NCI-H2081 treated with DMSO at 0.1 percent for 48 hours (cell line): ENCODE data around the gene ACBD6.

Experiments
- DNase-seq: peaks from one replicate; lab custom pipeline; 2025; lab: John Stamatoyannopoulos, UW

Gene ACBD6

DNA sequence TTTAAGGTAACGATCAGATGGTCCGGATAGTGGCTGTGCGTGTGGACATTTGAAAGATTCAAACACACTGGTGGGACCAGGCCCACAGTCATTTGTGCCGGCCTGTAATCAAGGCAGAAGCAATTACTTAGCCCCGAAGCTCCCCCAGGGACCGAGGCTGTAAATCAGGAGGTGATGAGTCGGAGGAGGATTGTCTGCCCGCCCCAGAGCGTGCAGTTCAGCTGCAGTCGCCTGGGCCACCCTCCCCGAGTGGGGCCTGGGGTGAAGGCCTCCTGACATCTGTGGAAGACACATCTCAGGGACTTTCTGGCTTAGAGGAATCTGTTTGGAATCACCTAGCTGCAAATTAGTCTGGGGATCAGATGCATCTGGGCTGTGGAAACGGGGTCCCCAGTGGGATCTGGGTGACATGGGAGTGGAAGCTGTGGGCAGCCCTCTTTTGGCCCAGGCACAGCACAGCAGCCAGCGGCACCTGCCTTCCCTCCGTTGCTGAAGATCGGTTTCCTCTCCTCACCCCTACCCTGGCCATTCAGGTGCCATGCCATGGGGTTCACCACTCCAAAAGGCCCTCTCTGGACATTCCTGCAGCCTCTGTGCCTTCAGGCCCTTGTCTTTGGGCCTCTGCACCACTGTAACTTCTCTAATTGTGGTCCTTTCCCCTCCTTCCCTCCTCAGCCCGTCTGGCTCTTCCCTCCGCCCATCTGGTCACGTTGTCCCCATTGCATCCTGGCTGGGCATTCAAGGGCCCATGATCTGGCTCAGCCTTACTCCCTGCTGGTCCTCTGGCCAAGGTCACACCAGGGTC, 246.6 kb downstream of the ACBD6 start:
- DNase-seq, result no peak

DNA sequence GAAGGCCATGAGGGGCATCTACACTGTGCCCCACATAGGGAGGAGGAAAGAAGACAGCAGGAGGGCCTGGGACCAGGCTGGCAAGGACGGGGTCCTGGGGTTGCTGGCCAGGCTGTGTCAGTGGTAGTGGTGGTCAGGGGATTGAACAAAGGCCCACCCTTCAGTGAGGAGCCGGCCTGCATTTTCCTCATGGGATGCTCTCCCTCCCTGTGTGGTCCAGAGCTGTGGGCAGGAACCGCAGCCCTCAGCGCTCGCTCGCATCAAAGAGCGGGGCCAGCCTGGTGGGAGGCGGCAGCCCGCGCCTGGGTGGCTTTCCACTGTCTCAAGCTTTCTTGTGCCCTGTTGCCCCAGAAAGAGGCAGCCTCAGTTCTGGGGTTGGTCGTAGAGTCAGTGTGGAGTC, 247.5 kb downstream of the ACBD6 start:
- DNase-seq, result no peak

DNA sequence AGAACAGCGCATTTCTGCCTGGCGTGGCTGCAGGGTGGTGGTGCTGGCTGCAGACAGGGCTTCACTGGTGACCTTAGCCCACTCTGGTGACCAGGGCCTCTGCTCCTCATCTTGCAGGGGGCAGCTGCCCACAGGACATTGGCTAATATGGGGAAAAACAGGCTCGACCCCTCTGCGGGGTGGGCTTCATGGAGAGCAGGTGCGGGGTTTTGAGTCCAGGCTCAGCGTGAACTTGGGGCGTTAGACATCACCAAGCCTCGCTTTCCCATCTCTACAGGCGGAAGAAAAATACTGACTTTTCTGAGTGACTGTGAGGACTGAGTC, 247.9 kb downstream of the ACBD6 start:
- no peak for DNase-seq

DNA sequence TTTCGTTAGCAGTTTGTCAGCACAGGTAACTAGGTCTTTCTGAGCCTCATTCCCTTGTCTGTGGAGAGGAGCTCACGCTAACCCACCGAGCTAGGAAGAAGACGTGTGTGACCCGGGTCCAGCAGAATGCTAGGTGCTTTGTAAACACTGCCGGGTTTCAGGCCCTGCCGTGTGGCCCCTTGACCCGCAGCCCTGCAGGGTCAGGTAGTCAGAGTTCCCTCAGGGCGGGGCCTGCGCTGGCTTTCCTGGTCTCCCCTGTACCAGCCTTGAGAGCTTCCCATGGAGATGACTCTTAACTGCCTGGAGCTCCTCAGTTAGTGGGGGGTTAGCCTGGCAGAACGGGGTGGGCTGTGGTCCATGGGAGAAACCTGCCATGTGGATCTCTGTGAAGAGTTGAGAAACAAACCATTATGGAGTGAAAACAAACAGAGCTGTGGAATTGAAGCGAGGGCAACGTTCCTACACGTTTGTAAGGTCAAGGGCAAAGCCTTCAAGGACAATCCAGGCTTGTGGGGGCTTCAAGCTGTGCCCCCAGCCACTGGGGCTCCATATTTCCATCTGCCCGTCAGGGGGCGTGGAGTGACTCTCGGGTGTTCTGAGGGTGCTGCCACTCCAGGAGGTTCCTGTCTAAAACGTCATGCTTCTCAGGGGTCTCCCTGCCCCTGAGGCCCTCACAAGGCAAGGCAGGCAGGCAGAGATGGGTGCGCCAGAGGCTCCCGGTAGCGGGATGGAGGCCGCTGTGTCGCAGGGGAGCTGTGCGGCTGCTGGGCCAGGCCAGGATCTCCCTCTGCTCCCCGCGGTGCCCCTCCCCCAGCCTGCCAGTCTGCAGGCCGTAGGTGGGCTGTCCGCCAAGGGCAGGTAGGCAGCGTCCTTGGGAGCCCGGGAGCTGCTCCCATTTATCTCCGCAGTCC, 248.5 kb downstream of the ACBD6 start:
- DNase-seq, result no peak

DNA sequence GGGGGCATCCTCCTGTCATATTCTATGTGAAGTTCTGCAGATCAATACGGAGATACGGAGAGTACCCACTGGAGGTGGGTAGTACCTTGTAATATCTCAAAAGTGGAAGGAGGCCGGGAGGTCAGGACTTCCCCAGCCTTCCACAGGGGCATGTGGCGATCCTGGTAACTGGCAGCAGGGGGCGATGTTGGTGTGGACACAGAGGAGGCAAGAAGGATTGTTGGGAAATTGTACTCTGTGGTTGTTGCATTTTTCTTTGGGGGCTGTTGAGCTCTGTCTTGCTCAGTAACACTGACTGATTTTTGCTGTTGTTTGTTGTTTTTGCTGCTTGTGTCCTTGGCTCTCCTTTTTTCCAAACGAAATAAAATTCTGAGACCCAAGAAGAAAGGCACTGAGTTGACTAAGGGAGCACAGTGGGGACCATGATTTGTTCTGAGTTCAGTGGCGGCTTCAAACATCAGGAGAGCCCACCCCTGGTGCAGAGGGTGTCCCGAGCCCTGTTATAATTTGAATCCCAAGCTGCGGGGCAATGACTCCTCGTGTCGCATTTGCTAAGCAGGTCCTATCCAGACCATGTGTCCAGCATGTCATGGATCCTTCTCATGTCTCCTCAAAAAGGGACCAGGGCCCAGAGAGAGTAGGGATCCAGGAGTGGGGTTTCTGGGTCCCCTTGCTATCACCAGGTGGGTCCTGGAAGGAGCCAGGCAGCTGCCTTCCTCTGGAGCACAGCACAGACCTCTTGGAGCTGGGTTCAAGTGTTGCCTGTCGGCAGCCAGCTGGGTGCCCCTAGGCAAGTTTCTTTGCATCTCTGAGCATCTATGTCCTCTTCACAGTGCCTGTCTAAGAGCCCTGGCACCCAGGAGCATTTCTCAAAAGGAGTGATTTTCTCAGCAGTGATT, 249.5 kb downstream of the ACBD6 start:
- DNase-seq, result no peak

DNA sequence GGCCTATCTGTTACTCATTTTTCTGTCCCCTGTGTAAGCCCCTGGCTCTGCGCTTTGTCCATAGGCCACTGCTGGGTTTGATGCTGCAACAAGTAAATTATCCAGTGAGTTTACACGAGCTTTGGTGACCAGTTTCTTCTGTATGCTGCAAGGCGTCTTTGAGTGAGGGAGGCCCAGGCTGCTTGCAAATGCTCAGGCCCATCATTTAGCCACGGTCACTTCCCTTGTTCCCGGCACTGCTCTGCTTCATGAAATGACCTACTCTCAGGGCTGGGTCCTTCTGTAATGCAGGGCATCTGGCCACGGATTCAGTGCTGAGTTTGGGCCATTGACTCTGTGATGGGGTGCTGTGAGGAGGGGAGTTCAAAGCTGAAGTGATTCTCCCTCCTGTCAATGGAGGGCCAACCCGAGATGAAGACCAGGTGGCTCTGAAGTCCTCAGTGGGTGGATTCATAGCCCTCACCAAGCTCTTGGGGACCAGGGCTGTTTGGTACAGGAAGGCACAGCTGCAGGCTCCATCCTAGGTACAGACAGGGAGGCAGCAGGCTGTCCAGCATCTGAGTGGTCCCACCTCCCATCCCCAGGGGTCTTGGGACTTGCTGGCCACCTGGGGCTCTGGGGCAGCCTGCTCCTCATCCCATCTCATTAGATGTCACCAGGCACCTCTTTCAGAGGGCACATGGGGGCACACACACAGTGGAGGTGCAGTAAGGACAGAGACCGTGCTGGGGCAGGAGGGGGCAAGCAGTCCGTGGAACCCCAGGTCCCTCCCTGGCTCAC, 250.7 kb downstream of the ACBD6 start:
- no peak for DNase-seq

DNA sequence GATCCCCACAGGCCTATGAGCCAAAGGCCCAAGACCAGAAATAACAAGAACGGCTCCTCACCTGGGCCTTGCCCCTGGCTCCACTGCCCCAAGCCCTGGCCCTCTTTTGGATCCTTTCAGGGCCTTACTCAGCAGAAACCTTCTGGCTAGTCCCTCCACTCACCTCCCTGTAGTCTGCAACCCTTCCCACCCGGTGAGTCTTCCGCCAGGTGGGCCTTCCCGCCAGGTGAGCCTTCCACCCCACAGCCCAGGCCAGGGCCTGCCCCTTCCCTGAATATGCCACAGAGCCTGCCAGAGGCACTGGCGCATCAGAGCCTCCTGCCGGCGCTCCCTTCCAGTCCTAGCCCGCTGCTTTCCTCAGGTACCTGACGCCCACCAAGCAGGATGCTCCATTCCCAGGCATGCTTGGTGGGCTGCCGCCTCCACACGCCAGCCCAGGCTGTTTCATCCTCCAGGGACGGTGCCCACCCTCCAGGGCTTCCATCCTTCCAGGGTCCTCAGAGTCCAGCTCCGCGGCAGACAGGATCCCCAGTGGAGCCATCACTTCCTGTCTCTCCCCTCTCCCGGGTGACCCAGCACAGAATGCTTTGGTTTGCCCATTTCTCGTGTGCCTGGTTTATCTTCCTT, 251.4 kb downstream of the ACBD6 start:
- DNase-seq, result no peak

DNA sequence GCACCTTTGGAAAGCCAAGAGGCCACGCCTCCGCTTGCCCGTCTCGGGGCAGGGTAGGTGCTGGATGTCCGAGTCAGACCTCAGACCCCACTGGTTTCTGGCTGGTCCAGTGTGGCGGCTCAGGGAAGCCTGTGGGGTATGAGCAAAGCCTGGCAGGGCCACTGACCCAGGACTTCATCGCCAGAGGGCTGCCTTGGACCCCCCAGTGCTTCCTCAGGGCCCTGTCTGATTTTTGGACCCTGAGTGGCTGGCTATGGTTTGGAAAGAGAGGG, 251.9 kb downstream of the ACBD6 start:
- DNase-seq, result no peak

DNA sequence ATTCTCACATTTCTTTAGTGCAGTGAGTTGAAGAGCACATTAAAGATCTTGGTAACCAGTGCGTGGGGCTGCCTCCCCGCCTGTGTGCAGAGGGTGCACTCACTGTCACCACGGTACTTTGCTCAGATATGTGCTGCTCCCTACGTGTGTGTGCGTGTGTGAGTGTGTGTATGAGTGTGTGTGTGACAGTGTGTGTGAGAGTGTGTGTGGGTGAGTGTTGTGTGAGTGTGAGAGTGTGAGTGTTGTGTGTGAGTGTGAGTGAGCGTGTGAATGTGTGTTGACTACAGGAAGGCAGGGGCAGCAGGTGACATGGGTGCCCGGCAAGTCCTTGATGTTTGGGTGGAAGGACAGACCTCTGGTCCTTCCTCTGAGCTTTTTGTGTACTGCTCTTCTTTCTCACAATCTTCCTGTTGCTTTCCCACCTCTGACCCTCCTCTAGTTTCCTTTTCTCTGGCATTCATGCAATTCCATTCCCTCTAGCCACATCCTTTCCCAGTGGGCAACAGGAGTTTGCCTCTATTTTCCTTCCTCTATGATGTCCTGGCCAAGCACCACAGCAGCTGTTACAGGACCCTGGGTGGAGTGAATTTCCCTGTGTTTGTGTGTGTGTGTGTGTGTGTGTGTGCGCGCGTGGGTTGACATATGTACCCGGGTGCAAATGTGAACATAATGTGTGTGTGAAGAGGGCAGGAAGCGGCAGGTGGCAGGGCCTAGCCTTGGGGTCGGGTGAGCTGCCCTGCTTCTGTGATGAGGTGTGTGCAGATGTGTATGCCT, 252.5 kb downstream of the ACBD6 start:
- no peak for DNase-seq

DNA sequence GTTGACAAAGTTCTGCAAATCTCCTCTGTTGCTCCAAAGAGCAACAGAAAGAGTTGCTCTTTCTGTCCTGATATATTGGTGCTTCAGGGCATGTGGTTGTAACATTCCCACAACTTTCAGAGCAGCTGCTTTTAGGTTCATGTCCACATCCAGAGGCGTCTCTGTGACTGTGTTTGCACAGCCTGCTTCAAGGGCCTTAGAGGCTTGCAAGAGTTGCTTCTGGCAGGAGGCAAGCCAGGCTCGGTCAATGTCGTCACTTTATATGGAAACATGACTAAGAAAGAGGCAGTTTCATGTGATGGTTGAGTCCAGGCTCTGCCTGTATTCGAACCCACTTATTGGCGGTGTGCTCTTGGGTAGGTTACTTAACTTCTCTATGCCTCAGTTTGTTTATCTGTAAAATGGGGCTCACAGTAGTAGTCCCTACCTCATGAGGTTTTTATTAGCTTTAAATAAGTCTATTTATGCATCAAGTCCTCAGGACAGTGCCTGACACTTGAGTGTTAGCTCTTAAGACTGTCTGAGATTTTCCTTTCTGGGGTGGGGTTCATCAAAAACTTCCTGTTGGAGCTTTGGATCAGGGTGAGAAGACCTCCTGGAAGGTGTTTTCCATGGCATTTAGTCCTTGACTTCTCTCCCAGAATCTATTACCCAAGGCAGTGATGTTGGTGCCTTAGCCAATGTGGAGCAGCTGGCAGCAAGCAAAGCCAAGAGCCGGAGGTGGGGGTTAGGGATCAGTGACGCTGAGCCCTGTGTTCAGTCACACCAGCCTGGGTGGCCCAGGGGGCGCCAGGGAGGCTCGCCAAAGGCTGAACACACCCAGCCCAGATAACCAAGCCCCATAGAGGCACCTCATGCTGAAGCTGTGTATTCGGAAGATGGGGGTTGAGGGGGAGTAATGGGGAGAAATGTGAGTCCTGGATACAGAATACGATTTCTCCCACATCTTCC, 253.4 kb downstream of the ACBD6 start:
- no peak for DNase-seq

DNA sequence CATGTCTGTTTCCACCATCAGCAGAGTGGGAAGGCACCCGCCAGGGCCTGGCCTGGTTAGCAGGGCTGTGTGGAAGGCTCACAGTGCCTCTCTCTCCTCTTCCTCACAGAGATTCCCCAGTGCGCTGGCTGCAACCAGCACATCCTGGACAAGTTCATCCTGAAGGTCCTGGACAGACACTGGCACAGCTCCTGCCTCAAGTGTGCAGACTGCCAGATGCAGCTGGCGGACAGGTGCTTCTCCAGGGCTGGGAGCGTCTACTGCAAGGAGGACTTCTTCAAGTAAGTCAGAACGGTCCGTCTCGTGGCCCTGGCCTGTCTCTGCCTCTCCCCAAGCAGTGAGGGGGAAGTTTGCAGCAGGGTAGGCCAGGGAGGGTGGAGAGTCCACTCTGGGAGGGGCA, 254.2 kb downstream of the ACBD6 start:
- no peak for DNase-seq

DNA sequence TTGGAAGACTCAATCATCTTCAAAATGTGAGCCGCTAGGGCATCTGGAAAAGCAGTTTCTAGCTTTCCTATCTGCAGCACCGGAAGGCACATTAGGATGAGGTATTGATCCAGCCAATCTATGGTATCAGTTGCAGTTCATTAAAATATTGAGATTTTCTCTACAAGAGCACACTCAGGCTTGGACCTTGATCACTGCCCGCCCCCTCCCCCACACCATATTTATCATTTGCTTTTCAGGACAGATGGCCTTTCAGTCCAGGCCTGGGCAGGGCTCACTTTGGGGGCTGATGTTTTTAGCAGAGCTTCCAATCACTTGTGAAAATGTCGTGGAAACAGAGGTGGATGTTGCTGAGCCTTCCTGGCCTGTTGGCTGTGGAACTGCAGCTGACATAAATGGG, 254.8 kb downstream of the ACBD6 start:
- DNase-seq, result no peak

DNA sequence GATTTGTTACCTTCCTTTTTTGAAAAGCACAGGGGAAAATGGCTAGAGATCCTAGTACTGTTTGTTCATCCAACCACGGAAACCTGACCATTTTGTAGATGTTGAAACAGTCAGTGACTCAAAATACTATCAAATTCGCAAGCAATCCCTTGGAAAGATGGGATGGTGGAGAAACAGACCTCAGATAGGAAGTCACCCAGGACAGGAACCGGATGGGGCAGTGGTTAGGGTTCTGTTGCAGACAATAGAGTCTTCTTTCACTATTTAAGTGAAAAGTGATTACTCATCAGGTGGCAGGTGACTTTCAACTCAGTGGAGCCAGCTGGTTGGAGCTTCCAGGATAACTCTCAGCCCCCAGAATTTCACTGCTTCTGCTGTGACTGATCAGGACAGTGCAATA, 255.3 kb downstream of the ACBD6 start:
- DNase-seq, result no peak

DNA sequence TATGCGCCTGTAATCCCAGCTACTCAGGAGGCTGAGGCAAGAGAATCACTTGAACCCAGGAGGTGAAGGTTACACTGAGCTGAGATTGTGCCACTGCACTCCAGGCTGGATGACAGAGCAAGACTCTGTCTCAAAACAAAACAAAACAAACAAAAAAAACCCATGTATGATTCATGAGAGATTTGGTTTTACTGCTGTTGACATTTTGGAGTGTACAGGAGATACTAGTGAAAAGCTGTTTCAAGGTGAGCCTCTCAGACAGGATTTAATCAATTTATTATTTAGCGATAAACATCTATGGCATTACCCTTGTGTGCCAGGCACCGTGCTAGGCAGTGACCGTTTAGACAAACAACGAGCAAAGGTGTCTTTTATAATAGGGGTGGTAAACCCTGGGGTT, 255.8 kb downstream of the ACBD6 start:
- no peak for DNase-seq

DNA sequence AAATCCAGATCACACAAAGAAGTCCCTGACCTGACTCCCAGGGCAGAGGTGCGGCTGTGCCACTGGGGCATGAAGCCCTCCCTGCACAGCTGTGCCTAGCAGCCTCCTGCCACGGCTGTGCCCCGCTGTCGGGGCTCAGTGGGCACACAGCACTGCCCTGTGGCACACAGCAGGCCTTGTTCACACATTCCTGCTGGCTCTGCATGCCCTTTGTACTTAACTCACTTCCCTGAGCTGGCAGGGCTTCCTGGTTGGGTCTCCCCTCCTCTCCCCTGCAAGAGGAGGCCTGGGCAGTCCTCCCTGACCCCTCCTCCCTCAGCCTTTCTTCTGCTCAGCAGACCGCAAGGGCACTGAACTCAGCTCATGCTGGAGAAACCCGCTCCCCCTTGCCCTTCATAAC, 257.5 kb downstream of the ACBD6 start:
- no peak for DNase-seq

DNA sequence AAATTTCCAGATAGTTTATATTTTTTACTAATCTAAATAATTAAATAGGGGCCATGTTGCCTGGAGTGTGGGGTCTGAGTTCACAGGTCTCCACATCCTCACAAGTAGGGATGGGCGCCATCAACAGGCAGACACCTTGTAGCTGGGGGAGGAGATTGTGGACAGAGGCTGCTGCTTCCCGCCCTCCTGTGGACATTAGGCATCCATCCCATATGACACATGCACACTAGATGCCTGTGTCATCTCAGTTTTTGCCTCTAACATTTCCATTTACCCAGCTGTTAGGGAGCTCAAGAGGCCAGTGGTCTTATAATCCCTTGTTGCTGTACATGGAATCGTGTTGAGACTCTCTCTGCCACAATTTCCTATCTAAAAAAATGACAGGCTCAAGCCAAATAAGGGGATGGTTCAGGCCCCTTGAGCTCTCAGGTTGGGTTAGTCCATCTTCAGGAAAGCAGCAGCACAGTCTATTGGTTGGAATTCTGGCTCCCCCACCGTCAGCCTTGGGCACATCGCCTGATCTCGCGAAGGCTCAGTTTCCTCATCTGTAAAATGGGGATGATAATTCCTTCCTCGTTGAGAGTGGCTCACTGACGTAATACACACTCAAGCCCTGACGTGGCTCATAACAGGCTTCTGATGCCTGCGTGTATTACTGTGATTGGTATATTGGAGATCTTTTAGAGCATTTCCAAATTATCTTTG, 258.7 kb downstream of the ACBD6 start:
- DNase-seq, result no peak

DNA sequence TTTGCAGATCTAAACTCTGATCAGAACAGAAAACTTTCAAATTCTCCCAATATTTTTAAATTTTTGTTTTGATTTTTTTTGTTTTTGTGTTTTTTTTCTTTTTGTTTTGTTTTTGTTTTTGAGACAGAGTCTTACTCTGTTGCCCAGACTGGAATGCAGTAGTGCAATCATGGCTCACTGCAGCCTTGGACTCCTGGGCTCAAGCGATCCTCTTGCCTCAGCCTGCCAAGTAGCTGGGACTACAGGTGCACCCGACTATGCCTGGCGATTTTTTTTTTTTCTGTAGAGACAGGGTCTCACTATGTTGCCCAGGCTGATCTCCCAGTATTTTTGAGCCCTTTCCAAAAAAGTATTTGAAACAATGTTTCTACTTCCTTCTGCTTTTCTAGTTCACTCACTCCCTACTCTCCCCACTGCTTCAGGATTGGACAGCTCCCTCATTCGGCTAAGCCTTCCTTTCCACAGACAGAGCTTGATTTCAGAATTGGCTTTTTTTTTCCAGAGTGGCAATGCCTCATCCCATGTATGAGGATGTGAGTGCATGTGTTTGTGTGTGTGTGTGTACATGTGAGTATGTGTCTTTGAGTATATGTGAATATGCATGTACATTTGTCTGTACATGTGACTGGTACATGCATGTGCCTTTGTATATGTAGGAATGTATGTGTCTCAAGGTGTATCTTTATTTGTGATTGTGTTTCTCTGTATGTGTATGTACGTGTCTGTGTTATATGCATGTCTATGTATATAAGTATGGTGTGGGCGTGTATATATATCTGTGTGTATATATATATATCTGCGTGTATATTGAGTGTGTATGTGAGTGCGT, 260.4 kb downstream of the ACBD6 start:
- DNase-seq, result no peak
